Esophagus muscularis mucosa (tissue), 4 donors: Measurements from ENCODE around the gene CD72.

ENCODE experiments used
- EP300 ChIP-seq: sonication (generic); formaldehyde crosslinking; IDR thresholded peaks from one replicate; pipeline ENCODE4 v1.6.1; 2017; ENCODE audit warnings: antibody characterized with exemption
- POLR2A ChIP-seq: fragments of 450-650 bp; IDR thresholded peaks from one replicate; pipeline ENCODE4 v1.6.1; 2017; ENCODE audit warnings: antibody characterized with exemption, moderate library complexity, mild to moderate bottlenecking, low read depth
- TF ChIP-seq, protein P1 (sequence below), 3 experiments: fragments of 200-600 bp in 2 of 3; fragments of 450-650 bp in 1 of 3; sonication (generic) in 2 of 3; IDR thresholded peaks; one replicate each; pipeline ENCODE4 v1.5.1; 2017 to 2019; ENCODE audit warnings: antibody characterized with exemption in 3 of 3, mild to moderate bottlenecking in 2 of 3, moderate library complexity in 1 of 3

DNA sequence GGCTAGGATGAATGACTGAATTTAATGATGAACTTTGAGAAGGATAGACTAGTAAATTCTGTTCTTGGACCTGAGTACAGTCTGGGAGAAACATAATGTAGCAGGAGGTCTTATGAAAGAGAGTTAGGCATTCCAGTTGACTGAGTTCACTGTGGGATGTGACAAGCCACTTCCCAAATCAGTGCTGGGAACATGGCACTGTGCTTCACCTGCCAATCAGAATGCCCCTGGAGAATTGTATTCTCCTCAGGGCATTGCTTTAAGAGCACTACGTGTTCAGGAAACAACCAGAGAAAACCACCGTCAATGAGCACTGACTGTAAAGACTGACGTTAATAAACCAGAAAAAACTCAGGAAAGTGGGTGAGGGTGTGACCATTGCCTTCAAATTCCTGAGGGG lies 41.1 kb upstream of the CD72 start:
- TF ChIP-seq, protein P1, sequence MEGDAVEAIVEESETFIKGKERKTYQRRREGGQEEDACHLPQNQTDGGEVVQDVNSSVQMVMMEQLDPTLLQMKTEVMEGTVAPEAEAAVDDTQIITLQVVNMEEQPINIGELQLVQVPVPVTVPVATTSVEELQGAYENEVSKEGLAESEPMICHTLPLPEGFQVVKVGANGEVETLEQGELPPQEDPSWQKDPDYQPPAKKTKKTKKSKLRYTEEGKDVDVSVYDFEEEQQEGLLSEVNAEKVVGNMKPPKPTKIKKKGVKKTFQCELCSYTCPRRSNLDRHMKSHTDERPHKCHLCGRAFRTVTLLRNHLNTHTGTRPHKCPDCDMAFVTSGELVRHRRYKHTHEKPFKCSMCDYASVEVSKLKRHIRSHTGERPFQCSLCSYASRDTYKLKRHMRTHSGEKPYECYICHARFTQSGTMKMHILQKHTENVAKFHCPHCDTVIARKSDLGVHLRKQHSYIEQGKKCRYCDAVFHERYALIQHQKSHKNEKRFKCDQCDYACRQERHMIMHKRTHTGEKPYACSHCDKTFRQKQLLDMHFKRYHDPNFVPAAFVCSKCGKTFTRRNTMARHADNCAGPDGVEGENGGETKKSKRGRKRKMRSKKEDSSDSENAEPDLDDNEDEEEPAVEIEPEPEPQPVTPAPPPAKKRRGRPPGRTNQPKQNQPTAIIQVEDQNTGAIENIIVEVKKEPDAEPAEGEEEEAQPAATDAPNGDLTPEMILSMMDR (IDR thresholded peaks at IDR 0.05), result no peak
- TF ChIP-seq EP300, result peak; percentile 93
- no peak for TF ChIP-seq POLR2A
